GM18951 (cell line): ENCODE data around the gene DUS2.

Experiments
- POLR2A ChIP-seq: IDR thresholded peaks from 4 replicates; pipeline ENCODE4 v1.6.1; 2011; ENCODE audit warnings: mild to moderate bottlenecking; ENCODE audit not compliant: insufficient read length, insufficient read depth; ENCODE audit errors: extremely low read depth
- in situ Hi-C: fragments of 300-500 bp; cut with MboI; formaldehyde crosslinking; loops from one replicate; pipeline ENCODE4 v1.12.0; 2022; ENCODE audit warnings: low sequenced_read_pairs, mixed read lengths, inconsistent platforms; ENCODE audit not compliant: unreplicated experiment

DUS2 gene

GRCh38 chr16:68040506-68041288 lies 17.6 kb downstream of the DUS2 start:
- no peak for TF ChIP-seq POLR2A
- in situ Hi-C loops, result loop anchor here (25.0 kb wide), 1 partner anchor 378 kb away; the partner anchor contains the start of genes ACD, C16orf86, ENKD1 and PARD6A

- in situ Hi-C loops, result loop anchor here (25.0 kb wide), 1 partner anchor 379 kb away; the partner anchor contains the start of genes ACD, C16orf86, ENKD1 and PARD6A
- no peak for TF ChIP-seq POLR2A
These were observed 18.7 kb downstream of the DUS2 start for GRCh38 chr16:68041783-68042182.

DNA sequence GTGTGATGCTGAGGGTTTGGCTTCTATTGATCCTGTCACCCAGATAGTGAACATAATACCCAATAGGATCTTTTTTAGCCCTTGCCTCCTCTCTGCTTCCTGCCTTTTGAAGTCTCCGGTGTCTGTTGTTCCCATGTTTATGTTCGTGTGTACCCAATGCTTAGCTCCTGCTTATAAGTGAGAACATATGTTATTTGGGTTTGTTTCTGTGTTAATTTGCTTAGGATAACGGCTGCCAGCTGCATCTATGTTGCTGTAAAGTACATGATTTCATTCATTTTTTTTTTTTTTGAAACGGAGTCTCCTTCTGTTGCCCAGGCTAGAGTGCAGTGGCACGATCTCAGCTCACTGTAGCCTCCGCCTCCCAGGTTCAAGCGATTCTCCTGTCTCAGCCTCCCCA lies 23.0 kb downstream of the DUS2 start:
- no peak for TF ChIP-seq POLR2A
- in situ Hi-C loops, result loop anchor here (25.0 kb wide), 1 partner anchor 384 kb away; the partner anchor contains the start of genes ACD, C16orf86, ENKD1 and PARD6A

DNA sequence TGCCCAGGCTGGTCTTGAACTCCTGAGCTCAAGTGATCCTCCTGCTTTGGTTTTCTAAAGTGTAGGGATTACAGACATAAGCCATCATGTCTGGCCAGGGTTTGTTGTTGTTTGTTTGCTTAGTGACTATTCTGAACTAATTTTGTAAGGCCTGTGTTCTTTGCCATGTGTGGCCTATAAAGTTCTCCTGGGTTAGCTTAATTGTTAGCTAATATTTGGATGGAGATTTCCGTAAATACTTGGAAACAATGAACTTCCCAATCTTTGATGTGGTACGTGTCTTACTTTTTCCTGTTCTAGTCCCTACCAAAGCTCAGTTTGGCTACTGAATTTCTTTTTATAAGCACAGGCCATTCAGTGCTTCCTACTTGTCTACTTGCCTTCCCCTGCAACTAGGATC lies 24.9 kb downstream of the DUS2 start:
- no peak for TF ChIP-seq POLR2A
- in situ Hi-C loops, result loop anchor here (25.0 kb wide), 1 partner anchor 386 kb away; the partner anchor contains the start of genes ACD, C16orf86, ENKD1 and PARD6A

GRCh38 chr16:68049449-68049848 lies 26.4 kb downstream of the DUS2 start:
- no peak for TF ChIP-seq POLR2A

GRCh38 chr16:68055395-68055794 lies 32.3 kb downstream of the DUS2 start:
- TF ChIP-seq POLR2A, result no peak
- in situ Hi-C loops, result no loop called here

More at GRCh38 chr16:68049449-68049848, 26.4 kb downstream of the DUS2 start:
- in situ Hi-C loops, result loop anchor here (25.0 kb wide), 1 partner anchor 387 kb away; the partner anchor contains the start of genes ACD, C16orf86, ENKD1 and PARD6A

- TF ChIP-seq POLR2A, result no peak
- in situ Hi-C loops, result no loop called here
These were observed 36.7 kb downstream of the DUS2 start for GRCh38 chr16:68059804-68060203.

DNA sequence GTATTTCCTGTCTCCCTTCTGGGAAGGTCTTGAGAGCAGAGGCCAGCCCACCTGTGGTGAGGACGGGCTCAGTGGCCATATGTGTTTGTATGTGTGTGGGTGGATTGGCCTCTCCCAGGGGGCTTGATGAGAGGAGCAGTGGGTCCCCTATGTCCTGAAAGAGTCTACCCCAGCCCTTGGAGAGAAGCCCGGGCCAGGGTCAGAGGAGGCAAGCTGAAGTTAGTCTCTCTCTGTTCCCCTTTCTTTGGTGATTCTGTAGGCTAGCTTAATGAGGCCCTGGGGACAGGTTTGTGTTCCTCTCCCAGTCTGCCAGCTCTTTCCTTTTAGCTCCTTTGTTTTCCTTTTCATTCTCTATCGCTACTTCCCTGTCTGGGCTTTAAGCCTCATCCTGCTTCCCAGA lies 38.3 kb downstream of the DUS2 start:
- in situ Hi-C loops, result no loop called here
- no peak for TF ChIP-seq POLR2A

GRCh38 chr16:68062910-68063393 lies 39.9 kb downstream of the DUS2 start:
- no peak for TF ChIP-seq POLR2A
- in situ Hi-C loops, result no loop called here

DNA sequence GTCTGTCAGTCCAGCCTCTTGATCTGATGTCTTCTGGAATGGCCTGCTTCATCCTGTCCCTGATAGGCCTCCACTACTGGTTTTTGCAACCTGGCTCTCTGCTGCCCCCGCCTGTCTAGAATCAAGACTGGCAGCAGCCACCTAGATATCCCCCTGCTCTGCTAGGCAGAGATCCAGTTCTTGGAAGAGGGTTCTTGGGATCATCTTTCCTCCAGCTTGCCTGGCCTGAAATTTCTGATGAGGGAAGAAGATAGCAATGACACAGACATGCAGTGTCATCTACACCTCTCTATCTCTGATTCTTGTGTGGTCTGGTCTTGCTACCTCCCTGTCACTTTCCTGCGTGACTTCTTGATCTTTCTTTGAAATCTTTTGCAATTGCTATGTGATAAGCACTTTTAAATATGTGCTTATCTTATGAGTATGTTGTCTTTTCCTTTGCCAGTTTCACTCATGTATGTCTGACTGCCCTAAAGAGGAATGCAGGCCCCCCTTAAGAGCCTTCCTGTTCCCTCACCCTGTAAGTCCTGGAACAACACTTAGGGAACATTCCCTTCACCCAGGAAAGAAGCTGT lies 41.8 kb downstream of the DUS2 start:
- in situ Hi-C loops, result no loop called here

GRCh38 chr16:68065716-68066305 lies 42.7 kb downstream of the DUS2 start:
- TF ChIP-seq POLR2A, result no peak
- in situ Hi-C loops, result no loop called here

More for the DNA sequence above, 41.8 kb downstream of the DUS2 start:
- no peak for TF ChIP-seq POLR2A

GRCh38 chr16:68066763-68067162 lies 43.7 kb downstream of the DUS2 start:
- in situ Hi-C loops, result no loop called here
- TF ChIP-seq POLR2A, result no peak

DNA sequence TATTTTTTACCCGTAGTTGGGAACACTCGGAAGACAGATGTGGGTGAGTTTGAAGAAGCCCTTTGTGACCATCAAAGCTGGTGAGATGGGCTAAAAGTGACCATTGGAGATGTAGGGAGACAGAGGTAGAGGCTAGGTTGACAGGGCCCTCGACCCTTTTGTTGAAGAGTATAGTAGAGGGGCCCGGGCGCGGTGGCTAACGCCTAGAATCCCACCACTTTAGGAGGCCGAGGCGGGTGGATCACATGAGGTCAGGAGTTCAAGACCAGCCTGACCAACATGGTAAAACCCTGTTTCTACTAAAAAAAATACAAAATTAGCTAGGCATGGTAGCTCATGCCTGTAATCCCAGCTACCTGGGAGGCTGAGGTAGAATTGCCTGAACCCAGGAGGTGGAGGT lies 45.8 kb downstream of the DUS2 start:
- no peak for TF ChIP-seq POLR2A
- in situ Hi-C loops, result no loop called here
